Heart left ventricle (tissue), 13 donors: ENCODE measurements around the gene RNF224.

Experiments
- POLR2A ChIP-seq, 2 donors: fragments of 450-650 bp; IDR thresholded peaks; one replicate each; pipeline ENCODE4 v1.6.1; 2017; ENCODE audit warnings: antibody characterized with exemption in 2 of 2, mild to moderate bottlenecking in 2 of 2, moderate library complexity in 2 of 2
- TF ChIP-seq, protein P1 (sequence below), 12 donors: fragments of 200-600 bp; sonication (generic) in 4 of 12; IDR thresholded peaks; one replicate each; pipeline versions ENCODE4 v1.5.0 to v1.8.0; 2018 to 2022; ENCODE audit warnings: antibody characterized with exemption in 12 of 12, mild to moderate bottlenecking in 5 of 12
- donor health status: ischemic (EF 13 %, LVEDD 7.1; RV severe dilation, severe dysfunction).
- donor health status: DM: no; HTN: yes; CAD: no.
- donor health status: DM: no; HTN: no; CAD: no.
- donor health status: ischemic (EF 25% LVEDD 6.9; RV normal size, moderate dysfunction).
- donor health status: ischemic (EF 25% LVEDD 5.7; RV mildly dilated, moderate dysfunction).
- donor health status: ischemic (EF 35%, LVEDD 5.7; RV mildly dilated, moderate dysfunction).
- donor health status: nonischemic (EF 11% LVEDD 7.7; RV severe dilation, severe dysfunction).
- donor health status: DM: yes; HTN: yes; CAD: no.
- donor health status: PGD.
- donor health status: ischemic (EF 29% LVEDD 5.4; RV normal size, mild dysfunction).
- donor health status: nonischemic (EF 23%, LVEDD 6.1; RV moderate dilation, normal function).

DNA sequence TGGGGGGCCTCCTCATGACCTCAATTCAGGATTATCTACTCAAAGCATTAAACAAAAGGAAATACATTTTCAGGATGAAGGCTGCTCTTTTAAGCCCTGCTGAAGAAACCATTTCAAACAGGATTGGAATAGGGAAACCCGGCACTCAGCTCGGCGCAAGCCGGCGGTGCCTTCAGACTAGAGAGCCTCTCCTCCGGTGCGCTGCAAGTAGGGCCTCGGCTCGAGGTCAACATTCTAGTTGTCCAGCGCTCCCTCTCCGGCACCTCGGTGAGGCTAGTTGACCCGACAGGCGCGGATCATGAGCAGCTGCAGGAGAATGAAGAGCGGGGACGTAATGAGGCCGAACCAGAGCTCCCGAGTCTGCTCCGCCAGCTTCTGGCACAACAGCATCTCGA, 22.6 kb upstream of the RNF224 start:
- TF ChIP-seq, protein P1, sequence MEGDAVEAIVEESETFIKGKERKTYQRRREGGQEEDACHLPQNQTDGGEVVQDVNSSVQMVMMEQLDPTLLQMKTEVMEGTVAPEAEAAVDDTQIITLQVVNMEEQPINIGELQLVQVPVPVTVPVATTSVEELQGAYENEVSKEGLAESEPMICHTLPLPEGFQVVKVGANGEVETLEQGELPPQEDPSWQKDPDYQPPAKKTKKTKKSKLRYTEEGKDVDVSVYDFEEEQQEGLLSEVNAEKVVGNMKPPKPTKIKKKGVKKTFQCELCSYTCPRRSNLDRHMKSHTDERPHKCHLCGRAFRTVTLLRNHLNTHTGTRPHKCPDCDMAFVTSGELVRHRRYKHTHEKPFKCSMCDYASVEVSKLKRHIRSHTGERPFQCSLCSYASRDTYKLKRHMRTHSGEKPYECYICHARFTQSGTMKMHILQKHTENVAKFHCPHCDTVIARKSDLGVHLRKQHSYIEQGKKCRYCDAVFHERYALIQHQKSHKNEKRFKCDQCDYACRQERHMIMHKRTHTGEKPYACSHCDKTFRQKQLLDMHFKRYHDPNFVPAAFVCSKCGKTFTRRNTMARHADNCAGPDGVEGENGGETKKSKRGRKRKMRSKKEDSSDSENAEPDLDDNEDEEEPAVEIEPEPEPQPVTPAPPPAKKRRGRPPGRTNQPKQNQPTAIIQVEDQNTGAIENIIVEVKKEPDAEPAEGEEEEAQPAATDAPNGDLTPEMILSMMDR (IDR thresholded peaks at IDR 0.05) = no peak
- no peak for TF ChIP-seq POLR2A (IDR thresholded peaks at IDR 0.05)
